ENCODE data around the gene MRPS22.
"Not testable (repeated sequence)": the region's sequence is repeated elsewhere in the genome, so short reads cannot be mapped to it uniquely, and the experiment has no call there.

MRPS22 gene

DNA sequence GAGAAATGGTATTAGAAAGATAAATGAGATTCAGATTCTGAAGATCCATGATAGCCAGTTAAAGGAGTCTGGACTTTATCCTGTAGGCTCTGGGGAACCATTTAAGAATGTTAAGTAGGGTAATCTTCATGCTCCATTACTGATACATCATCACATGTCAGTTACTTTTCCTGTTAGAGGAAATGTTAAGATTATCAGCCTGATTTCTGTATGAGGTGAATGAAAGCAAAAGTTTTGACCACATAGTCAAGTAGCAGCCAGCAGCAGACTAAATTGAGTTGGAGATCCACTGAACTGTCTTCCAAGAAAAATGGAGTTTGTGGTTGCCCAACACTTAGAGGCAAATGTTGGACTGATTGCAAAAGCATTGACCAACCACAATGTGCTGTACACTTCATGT, 50.3 kb downstream of the MRPS22 start:
- DNase-seq (ENCODE audit: low read depth in 3 of 3), result no peak

DNA sequence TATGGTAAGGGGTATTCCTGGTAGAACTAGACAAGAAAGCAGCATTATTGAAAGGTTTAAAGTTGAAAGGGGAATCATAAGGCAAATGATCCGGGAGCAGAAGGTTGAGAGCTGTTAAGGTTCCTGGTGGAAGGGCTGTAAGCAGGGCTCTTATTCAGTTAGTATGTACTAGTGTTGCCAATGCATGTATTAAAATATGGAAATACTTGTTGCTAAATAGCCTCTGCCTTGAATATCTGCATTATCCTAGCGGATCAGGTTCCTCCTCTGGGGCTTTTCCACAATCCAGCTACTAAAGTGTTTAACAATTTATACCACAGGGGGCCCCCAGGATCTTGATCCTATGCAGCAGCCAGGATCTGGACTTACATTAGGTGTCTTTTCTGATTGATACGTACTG, 52.9 kb downstream of the MRPS22 start:
- DNase-seq (ENCODE audit: low read depth in 3 of 3), result no peak

DNA sequence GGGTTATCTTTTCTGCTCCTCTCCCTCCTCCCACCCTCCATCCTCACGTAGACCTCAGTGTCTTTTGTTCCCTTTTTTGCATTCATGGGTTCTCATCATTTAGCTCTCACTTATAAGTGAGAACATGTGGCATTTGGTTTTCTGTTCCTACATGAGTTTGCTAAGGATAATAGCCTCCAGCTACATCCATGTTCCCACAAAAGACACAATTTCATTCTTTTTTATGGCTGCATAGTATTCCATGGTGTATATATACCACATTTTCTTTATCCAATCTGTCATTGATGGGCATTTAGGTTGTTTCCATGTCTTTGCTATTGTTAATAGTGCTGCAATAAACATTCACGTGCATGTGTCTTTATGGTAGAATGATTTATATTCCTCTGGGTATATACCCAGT, 57.3 kb downstream of the MRPS22 start:
- DNase-seq (ENCODE audit: low read depth in 3 of 3), result not testable (repeated sequence)

Data from stimulated activated CD4-positive, alpha-beta T cell treated with anti-CD3 and anti-CD28 coated beads, TNF-alpha, amount 100 ng/mL, for 48 hours (primary cell).